ENCODE results near the gene THBS4. TPM values are rescaled to one million over a fixed set of nuclear protein-coding genes. Genes with fewer than 3 reads are reported as not detected.

THBS4 gene
- total RNA-seq, 3 donors from 2014 or later (not counting 1 experiment from before 2014, with no cell fraction given), result 0.32 to 0.61 (median 0.48) TPM

Other genes starting within 250 kb of the THBS4 start
- gene MTX3, start 44.1 kb upstream of the THBS4 start, total RNA-seq, result 10 to 100 TPM; 10.6 to 13.6 (median 10.9) TPM
- gene SERINC5, start 220.7 kb downstream of the THBS4 start, total RNA-seq, result 10 to 100 TPM in 2 of 3 donors, 1 to 10 TPM in 1; 6.8 to 18.9 (median 14.5) TPM